Body of pancreas (tissue), 4 donors: Measurements from ENCODE around the gene MYCL. TPM values are rescaled to one million over a fixed set of nuclear protein-coding genes. Genes with fewer than 3 reads are reported as not detected.

Experiments
- ATAC-seq: fragments of 150-250 bp; one replicate; pipeline ENCODE4 v1.9.1; 2016
- DNase-seq, 4 donors: peaks; one replicate each; pipeline ENCODE4 v3.0.0-alpha.2; 2019
- H3K27ac ChIP-seq, 4 donors: fragments of 200-600 bp; sonication (generic); 1 replicate in 3 of 4; 2 replicates in 1 of 4; pipeline versions ENCODE4 v1.5.1 to v1.6.1; 2016 to 2019; ENCODE audit warnings: mild to moderate bottlenecking in 1 of 4, mixed read lengths in 1 of 4, moderate library complexity in 1 of 4
- H3K27me3 ChIP-seq, 2 donors: fragments of 200-600 bp; sonication (generic); one replicate each; pipeline ENCODE4 v1.6.0; 2016; ENCODE audit warnings: mild to moderate bottlenecking in 1 of 2
- H3K36me3 ChIP-seq, 2 donors: fragments of 200-600 bp; sonication (generic); replicated peaks in 1 of 2; 2 replicates each; pipeline ENCODE4 v1.5.1; 2016; ENCODE audit warnings: low read depth in 2 of 2; ENCODE audit not compliant: insufficient read depth in 1 of 2
- H3K4me1 ChIP-seq: fragments of 200-600 bp; sonication (generic); one replicate; pipeline ENCODE4 v1.6.0; 2016
- H3K4me3 ChIP-seq, 2 donors: fragments of 200-600 bp; sonication (generic); 1 replicate in 1 of 2; 2 replicates in 1 of 2; pipeline ENCODE4 v1.5.1; 2016 to 2019
- H3K9me3 ChIP-seq, 3 donors: fragments of 200-600 bp; sonication (generic); 1 replicate in 2 of 3; 2 replicates in 1 of 3; pipeline ENCODE4 v1.5.1; 2016
- POLR2A ChIP-seq, 3 donors: fragments of 450-650 bp; IDR thresholded peaks; one replicate each; pipeline ENCODE4 v1.6.1; 2016; ENCODE audit warnings: antibody characterized with exemption in 3 of 3, mild to moderate bottlenecking in 2 of 3
- WGBS, 2 donors: methylation state at CpG; one replicate each; pipeline ENCODE4 v1.1.5; 2017; 5-methylcytosine and 5-hydroxymethylcytosine counted together
- intact Hi-C: fragments of 100-400 bp; cut with DNase I; formaldehyde crosslinking; loops from one replicate; pipeline ENCODE4 v1.15.1; 2023
- total RNA-seq, 2 donors: library from RNA; depleted of rRNA; stranded (reverse); fragments of >200 nt; gene quantifications; one replicate each; pipeline ENCODE4 v1.1.0, GENCODE V29; 2016
- TF ChIP-seq, protein P1 (sequence below), 7 experiments: fragments of 450-650 bp in 4 of 7; fragments of 200-600 bp in 3 of 7; sonication (generic) in 3 of 7; IDR thresholded peaks; one replicate each; pipeline ENCODE4 v1.5.1; 2016 to 2019; ENCODE audit warnings: antibody characterized with exemption in 7 of 7

The MYCL gene
- total RNA-seq, 2 donors from 2014 or later, result 28.3 to 33.0 TPM

DNA sequence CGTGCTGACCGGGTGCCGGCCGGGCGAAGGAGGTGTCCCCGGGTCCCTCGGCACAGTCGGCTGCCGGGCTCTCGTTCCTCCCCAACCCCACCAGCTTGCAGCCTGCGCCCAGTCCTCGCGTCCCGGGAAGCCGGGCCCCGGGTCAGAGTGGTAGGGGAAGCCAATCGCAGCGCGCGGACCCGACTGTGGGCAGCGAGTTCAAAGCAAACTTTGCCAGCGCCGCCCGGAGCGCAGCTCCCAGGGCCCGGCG, 328 bp downstream of the MYCL start:
- Histone ChIP-seq H3K4me3 (peak overlapping the region; percentile 74 to 77), H3K36me3 (no peaks in the 10 kb centered on the region), H3K4me1 (peaks cover 37% of the 10 kb centered on the region), H3K27me3 (no peaks in the 10 kb centered on the region), H3K27ac (peak overlapping the region; percentile 39 to 79 (median 78)), H3K9me3 (no peaks in the 10 kb centered on the region)
- intact Hi-C loops, result no loop called here
- peak in 3 of 4 donors; percentile 69 to 71 (median 70) for DNase-seq
- WGBS, 2 donors, result 0% methylated on average over 28 of the region's 28 CpGs; no CpG with 5 or more reads in 1 of the 2 donors
- no peak for ATAC-seq
- no peak for TF ChIP-seq POLR2A (IDR thresholded peaks at IDR 0.05)
- TF ChIP-seq, protein P1, sequence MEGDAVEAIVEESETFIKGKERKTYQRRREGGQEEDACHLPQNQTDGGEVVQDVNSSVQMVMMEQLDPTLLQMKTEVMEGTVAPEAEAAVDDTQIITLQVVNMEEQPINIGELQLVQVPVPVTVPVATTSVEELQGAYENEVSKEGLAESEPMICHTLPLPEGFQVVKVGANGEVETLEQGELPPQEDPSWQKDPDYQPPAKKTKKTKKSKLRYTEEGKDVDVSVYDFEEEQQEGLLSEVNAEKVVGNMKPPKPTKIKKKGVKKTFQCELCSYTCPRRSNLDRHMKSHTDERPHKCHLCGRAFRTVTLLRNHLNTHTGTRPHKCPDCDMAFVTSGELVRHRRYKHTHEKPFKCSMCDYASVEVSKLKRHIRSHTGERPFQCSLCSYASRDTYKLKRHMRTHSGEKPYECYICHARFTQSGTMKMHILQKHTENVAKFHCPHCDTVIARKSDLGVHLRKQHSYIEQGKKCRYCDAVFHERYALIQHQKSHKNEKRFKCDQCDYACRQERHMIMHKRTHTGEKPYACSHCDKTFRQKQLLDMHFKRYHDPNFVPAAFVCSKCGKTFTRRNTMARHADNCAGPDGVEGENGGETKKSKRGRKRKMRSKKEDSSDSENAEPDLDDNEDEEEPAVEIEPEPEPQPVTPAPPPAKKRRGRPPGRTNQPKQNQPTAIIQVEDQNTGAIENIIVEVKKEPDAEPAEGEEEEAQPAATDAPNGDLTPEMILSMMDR (IDR thresholded peaks at IDR 0.05), result no peak

DNA sequence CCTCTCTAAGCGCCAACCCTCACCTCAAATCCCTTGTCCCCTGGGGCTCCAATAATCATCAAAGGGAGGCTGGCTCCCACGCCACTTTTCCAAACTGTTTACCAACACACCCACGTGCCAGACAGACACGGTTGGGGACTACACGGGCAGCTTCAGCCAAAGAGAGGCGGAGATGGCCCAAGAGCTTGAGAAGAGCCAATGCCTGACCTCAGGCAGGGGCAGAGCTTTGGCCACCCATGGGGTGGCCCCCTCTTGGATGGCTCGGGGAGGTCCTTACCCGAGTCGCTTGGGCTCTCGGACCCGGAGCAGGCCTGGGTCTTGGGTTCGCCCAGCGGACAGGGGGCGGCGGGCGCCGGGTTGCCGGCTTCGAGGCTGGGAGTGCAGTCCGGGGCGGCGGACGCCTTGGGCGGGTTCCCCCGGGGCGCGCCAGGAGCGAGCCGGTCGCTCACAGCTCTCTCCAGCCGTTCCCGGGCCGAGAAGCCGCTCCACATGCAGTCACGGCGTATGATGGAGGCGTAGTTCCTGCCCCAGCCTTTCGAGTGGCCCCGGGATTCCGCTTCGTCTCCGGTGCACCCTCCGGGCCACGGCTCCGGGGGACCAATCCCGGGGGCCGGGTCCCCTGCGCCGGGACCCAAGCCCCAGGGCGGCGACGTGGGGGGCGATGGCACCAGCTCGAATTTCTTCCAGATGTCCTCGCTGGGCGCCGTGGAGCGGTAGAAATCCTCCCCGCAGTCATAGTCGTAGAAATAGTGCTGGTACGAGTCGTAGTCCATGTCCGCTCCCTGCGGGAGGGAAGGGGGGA, 854 bp downstream of the MYCL start:
- Histone ChIP-seq H3K27ac (peak overlapping the region; percentile 39 to 79 (median 78)), H3K27me3 (no peaks in the 10 kb centered on the region), H3K9me3 (no peaks in the 10 kb centered on the region), H3K36me3 (no peaks in the 10 kb centered on the region), H3K4me1 (peaks cover 42% of the 10 kb centered on the region), H3K4me3 (peak overlapping the region; percentile 74 to 77)
- DNase-seq (peak; percentile 33 to 45 (median 40)), ATAC-seq (no peak)
- intact Hi-C loops, result no loop called here
- 2 to 28% methylated on average over 4 to 54 of the region's 64 CpGs for WGBS, 2 donors
- TF ChIP-seq, protein P1 (IDR thresholded peaks at IDR 0.05), result no peak
- TF ChIP-seq POLR2A (IDR thresholded peaks at IDR 0.05), result no peak

DNA sequence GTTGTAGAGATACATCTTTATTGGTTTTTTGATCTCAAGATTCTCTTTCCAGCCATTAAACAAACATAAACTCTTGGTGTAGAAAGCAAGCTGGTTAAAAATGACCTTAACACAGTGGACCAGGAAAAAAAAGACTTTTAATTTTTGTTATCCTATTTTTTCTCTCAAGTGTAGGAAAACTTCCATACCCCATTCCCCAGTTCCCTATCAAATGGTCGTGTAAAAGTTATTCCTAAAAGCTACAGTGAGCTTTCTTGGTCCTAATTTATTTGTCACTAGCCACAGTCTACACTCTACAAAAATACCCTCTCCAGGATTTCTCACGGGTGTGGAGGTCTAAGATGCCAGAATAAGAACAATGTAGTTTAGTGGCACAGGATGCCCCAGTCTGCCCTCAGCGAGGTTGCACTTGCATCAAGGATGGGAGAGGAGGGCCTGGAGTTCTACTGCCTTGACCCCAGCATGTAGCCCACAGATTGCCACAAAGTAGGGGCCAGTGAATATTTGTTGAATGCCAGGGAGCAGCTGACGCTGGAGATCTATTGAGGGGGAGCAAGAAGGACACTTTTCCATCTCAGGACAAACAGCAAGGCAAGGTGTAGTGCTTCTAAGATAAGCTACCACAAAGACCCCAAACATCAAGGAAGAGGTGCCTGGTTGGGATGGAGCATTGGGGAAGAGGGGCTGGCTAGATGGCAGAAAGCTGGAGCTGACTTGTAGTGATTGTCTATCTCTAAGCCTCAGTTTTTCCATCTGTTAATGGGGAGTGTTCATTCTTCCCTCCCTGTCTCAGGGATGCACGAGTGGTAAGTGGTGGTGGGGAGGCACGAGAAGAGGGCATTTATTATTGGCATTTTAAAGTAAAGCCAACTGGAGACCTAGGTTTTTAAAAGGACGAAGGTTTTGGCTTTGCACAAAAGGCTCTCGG, 1.8 kb downstream of the MYCL start:
- no peak for ATAC-seq
- H3K4me3 ChIP-seq, result peak overlapping the region in 1 of 2 donors; percentile 77
- no peak for DNase-seq
- WGBS, 2 donors, result 38 to 46% methylated on average over 8 of the region's 8 CpGs
- H3K36me3 ChIP-seq, result no peaks in the 10 kb centered on the region
- intact Hi-C loops, result loop anchor here (5.0 kb wide), 1 partner anchor 78 kb away; no protein-coding TSS in a partner anchor
- no peaks in the 10 kb centered on the region for H3K9me3 ChIP-seq
- H3K4me1 ChIP-seq, result peaks cover 52% of the 10 kb centered on the region
- TF ChIP-seq POLR2A (IDR thresholded peaks at IDR 0.05), result no peak
- TF ChIP-seq, protein P1 (IDR thresholded peaks at IDR 0.05), result no peak
- no peaks in the 10 kb centered on the region for H3K27me3 ChIP-seq
- peak overlapping the region in 3 of 4 donors; percentile 15 to 79 (median 77) for H3K27ac ChIP-seq

DNA sequence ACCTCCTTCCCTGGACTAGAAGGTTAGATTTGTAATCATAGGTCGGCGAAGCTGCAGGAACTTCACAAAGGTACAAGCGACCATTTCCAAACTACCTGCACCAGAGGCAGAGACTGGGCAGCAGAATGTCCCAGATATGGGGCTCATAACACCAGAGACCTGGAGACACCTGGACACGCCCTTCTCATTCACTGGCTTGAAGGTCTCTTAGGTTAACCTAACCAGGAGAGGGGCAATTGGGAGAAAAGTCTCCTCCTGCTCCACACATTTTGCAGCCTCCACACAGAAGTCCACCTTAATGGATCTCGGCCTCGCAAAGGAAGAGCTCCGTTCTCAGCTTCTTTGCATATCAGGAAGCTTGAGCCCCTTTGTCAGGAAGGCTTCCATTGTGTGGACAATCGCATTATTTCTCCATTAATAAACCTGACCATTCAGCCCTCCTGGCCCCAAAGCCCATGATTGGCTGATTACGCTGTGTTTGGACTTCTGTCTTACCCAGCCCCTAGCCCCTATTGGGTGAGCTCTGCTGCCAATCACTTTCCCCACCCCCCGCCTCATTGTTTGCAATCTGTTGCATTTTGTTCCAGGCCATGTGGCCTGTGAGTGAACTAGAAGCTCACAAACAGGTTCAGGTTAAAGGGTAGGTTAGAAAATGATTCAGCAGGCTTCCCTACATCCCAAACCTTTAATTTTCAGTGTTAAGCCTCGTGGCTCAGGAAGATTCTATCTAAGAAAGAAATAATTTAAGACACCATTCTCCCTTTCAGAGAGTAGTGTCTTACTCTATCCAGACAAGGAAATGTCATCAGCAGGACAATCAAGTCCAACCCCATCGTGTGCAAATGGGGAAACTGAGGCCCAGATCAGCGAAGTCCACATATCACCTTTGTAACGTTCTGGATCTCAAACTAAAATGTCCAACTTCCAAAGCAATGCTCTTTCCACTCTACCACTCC, 2.8 kb downstream of the MYCL start:
- H3K4me3 ChIP-seq, result no peak overlapping the region
- no peaks in the 10 kb centered on the region for H3K9me3 ChIP-seq
- peaks cover 62% of the 10 kb centered on the region for H3K4me1 ChIP-seq
- intact Hi-C loops, result loop anchor here (5.0 kb wide), 1 partner anchor 77 kb away; no protein-coding TSS in a partner anchor
- no peaks in the 10 kb centered on the region for H3K27me3 ChIP-seq
- DNase-seq (peak; percentile 86 to 90 (median 87)), ATAC-seq (peak; percentile 55)
- no peaks in the 10 kb centered on the region for H3K36me3 ChIP-seq
- TF ChIP-seq, protein P1 (IDR thresholded peaks at IDR 0.05), result no peak
- TF ChIP-seq POLR2A (IDR thresholded peaks at IDR 0.05), result peak in 2 of 3 donors; percentile 23 to 38
- WGBS, 2 donors, result 35 to 37% methylated on average over 11 to 14 of the region's 14 CpGs
- H3K27ac ChIP-seq, result peak overlapping the region in 1 of 4 donors; percentile 15
